Right atrium auricular region (tissue), 2 donors: ENCODE data around the gene ASTN2. TPM values are rescaled to one million over a fixed set of nuclear protein-coding genes. Genes with fewer than 3 reads are reported as not detected.

Experiments used
- DNase-seq: peaks from one replicate; pipeline ENCODE4 v3.0.0-alpha.2; 2019; ENCODE audit warnings: low spot score
- H3K27ac ChIP-seq, 2 donors: fragments of 200-600 bp; sonication (generic); 1 replicate in 1 of 2; 2 replicates in 1 of 2; pipeline ENCODE4 v1.5.1; 2016 to 2019
- H3K27me3 ChIP-seq, 2 donors: fragments of 200-600 bp; sonication (generic); one replicate each; pipeline versions ENCODE4 v1.5.1 to v1.6.0; 2017 to 2019
- H3K36me3 ChIP-seq: fragments of 200-600 bp; sonication (generic); one replicate; pipeline ENCODE4 v1.5.1; 2016
- H3K4me1 ChIP-seq, 2 donors: fragments of 200-600 bp; sonication (generic); one replicate each; pipeline versions ENCODE4 v1.5.1 to v1.6.0; 2017 to 2019
- H3K4me3 ChIP-seq, 2 donors: fragments of 200-600 bp; sonication (generic); 1 replicate in 1 of 2; 2 replicates in 1 of 2; pipeline ENCODE4 v1.5.1; 2017 to 2019; ENCODE audit warnings: mild to moderate bottlenecking in 1 of 2, moderate library complexity in 1 of 2
- H3K9me3 ChIP-seq, 2 donors: fragments of 200-600 bp; sonication (generic); one replicate each; pipeline ENCODE4 v1.5.1; 2019
- CTCF ChIP-seq, 2 donors: fragments of 200-600 bp; sonication (generic); IDR thresholded peaks; one replicate each; pipeline ENCODE4 v1.5.1; 2019; ENCODE audit warnings: antibody characterized with exemption in 2 of 2
- total RNA-seq, 2 donors: library from RNA; depleted of rRNA; stranded (reverse); fragments of >200 nt; gene quantifications; one replicate each; pipeline ENCODE4 v1.1.0, GENCODE V29; 2016

ASTN2 gene
- total RNA-seq, 2 donors from 2014 or later: 11.1 to 32.2 TPM

GRCh38 chr9:116414374-116414773, 1000.5 kb downstream of the ASTN2 start:
- H3K9me3 ChIP-seq: no peaks in the 10 kb centered on the region
- no peak for TF ChIP-seq CTCF (IDR thresholded peaks at IDR 0.05)

GRCh38 chr9:116411506-116411905, 1003.4 kb downstream of the ASTN2 start:
- Histone ChIP-seq H3K27me3 (no peaks in the 10 kb centered on the region), H3K27ac (no peak overlapping the region), H3K4me3 (no peak overlapping the region), H3K9me3 (no peaks in the 10 kb centered on the region), H3K4me1 (no peaks in the 10 kb centered on the region), H3K36me3 (no peaks in the 10 kb centered on the region)
- TF ChIP-seq CTCF (IDR thresholded peaks at IDR 0.05): no peak
- no peak for DNase-seq

More at GRCh38 chr9:116414374-116414773, 1000.5 kb downstream of the ASTN2 start:
- no peaks in the 10 kb centered on the region for H3K36me3 ChIP-seq
- H3K27ac ChIP-seq: no peak overlapping the region
- DNase-seq: no peak
- no peak overlapping the region for H3K4me3 ChIP-seq
- H3K27me3 ChIP-seq: no peaks in the 10 kb centered on the region
- no peaks in the 10 kb centered on the region for H3K4me1 ChIP-seq

- no peak for TF ChIP-seq CTCF (IDR thresholded peaks at IDR 0.05)
- H3K4me3 ChIP-seq: no peak overlapping the region
- H3K36me3 ChIP-seq: no peaks in the 10 kb centered on the region
- H3K27ac ChIP-seq: no peak overlapping the region
- H3K4me1 ChIP-seq: no peaks in the 10 kb centered on the region
- no peak for DNase-seq
- no peaks in the 10 kb centered on the region for H3K9me3 ChIP-seq
- no peaks in the 10 kb centered on the region for H3K27me3 ChIP-seq
These were observed 1005.2 kb downstream of the ASTN2 start for GRCh38 chr9:116409638-116410037.

- Histone ChIP-seq H3K27ac (no peak overlapping the region), H3K4me3 (no peak overlapping the region), H3K36me3 (no peaks in the 10 kb centered on the region), H3K4me1 (no peaks in the 10 kb centered on the region), H3K9me3 (no peaks in the 10 kb centered on the region), H3K27me3 (no peaks in the 10 kb centered on the region)
- no peak for DNase-seq
- no peak for TF ChIP-seq CTCF (IDR thresholded peaks at IDR 0.05)
These were observed 1005.7 kb downstream of the ASTN2 start for GRCh38 chr9:116409129-116409528.

GRCh38 chr9:116406469-116406868, 1008.4 kb downstream of the ASTN2 start:
- Histone ChIP-seq H3K4me1 (no peaks in the 10 kb centered on the region), H3K9me3 (no peaks in the 10 kb centered on the region), H3K4me3 (no peak overlapping the region), H3K36me3 (no peaks in the 10 kb centered on the region), H3K27me3 (no peaks in the 10 kb centered on the region), H3K27ac (no peak overlapping the region)
- no peak for DNase-seq
- no peak for TF ChIP-seq CTCF (IDR thresholded peaks at IDR 0.05)

GRCh38 chr9:116405321-116405720, 1009.5 kb downstream of the ASTN2 start:
- DNase-seq: no peak
- TF ChIP-seq CTCF (IDR thresholded peaks at IDR 0.05): no peak
- H3K9me3 ChIP-seq: no peaks in the 10 kb centered on the region
- H3K27me3 ChIP-seq: no peaks in the 10 kb centered on the region
- H3K36me3 ChIP-seq: no peaks in the 10 kb centered on the region
- H3K4me1 ChIP-seq: no peaks in the 10 kb centered on the region
- no peak overlapping the region for H3K4me3 ChIP-seq
- no peak overlapping the region for H3K27ac ChIP-seq
